GM21786 (cell line): ENCODE data around the gene HSD11B2.

Experiments
- ATAC-seq: cut with Tn5 transposase; IDR thresholded peaks from one replicate; pipeline ENCODE4 v1.9.1; 2021; ENCODE audit not compliant: unreplicated experiment

The HSD11B2 gene

GRCh38 chr16:67430977-67431774 is at the start of gene HSD11B2:
TSS of gene HSD11B2 (plus strand) at chr16:67431121. CDS start at chr16:67431249, 128 bp downstream.
- no peak for ATAC-seq

- ATAC-seq, result no peak
These were observed 47.6 kb upstream of the HSD11B2 start for GRCh38 chr16:67383284-67383683.

GRCh38 chr16:67384778-67385510 is 46.0 kb upstream of the HSD11B2 start:
- no peak for ATAC-seq

GRCh38 chr16:67386861-67387455 is 44.0 kb upstream of the HSD11B2 start:
- ATAC-seq, result no peak

- no peak for ATAC-seq
These were observed 43.3 kb upstream of the HSD11B2 start for GRCh38 chr16:67387479-67388079.

- no peak for ATAC-seq
These were observed 42.7 kb upstream of the HSD11B2 start for GRCh38 chr16:67388191-67388590.

- no peak for ATAC-seq
These were observed 42.3 kb upstream of the HSD11B2 start for GRCh38 chr16:67388591-67388990.

GRCh38 chr16:67389911-67390815 is 40.8 kb upstream of the HSD11B2 start:
- no peak for ATAC-seq

- no peak for ATAC-seq
These were observed 40.0 kb upstream of the HSD11B2 start for GRCh38 chr16:67390816-67391423.

- no peak for ATAC-seq
These were observed 39.3 kb upstream of the HSD11B2 start for GRCh38 chr16:67391424-67392300.

GRCh38 chr16:67392301-67393059 is 38.4 kb upstream of the HSD11B2 start:
- ATAC-seq, result no peak

- no peak for ATAC-seq
These were observed 37.7 kb upstream of the HSD11B2 start, which contains the start of gene TPPP3 for GRCh38 chr16:67393111-67393787. TSS of gene TPPP3 (minus strand) at chr16:67393498. CDS start at chr16:67391111, 2,387 bp downstream.

- ATAC-seq, result no peak
These were observed 37.1 kb upstream of the HSD11B2 start for GRCh38 chr16:67393788-67394154.

- ATAC-seq, result no peak
These were observed 36.5 kb upstream of the HSD11B2 start for GRCh38 chr16:67394155-67395104.

- ATAC-seq, result no peak
These were observed 35.8 kb upstream of the HSD11B2 start for GRCh38 chr16:67395105-67395457.

GRCh38 chr16:67395458-67396158 is 35.3 kb upstream of the HSD11B2 start:
- no peak for ATAC-seq
